Jurkat, Clone E6-1 (cell line): ENCODE measurements around the gene NPW. TPM values are rescaled to one million over a fixed set of nuclear protein-coding genes. Genes with fewer than 3 reads are reported as not detected.

Experiments used
- DNase-seq: peaks from one replicate; pipeline ENCODE4 v3.0.0-alpha.2; 2011; ENCODE audit warnings: low read depth, low spot score
- H3K4me3 ChIP-seq: 2 replicates; pipeline ENCODE4 v1.5.1; 2011; ENCODE audit warnings: mild to moderate bottlenecking, low read length, control low read depth, moderate library complexity
- polyA plus RNA-seq: library from polyadenylated mRNA; unstranded; fragments of >200 nt; gene quantifications from one replicate; pipeline ENCODE4 v1.2.1, GENCODE V29; 2012; ENCODE audit warnings: missing spikeins; ENCODE audit not compliant: insufficient read length, insufficient read depth

Gene NPW
- not detected for polyA plus RNA-seq

DNA sequence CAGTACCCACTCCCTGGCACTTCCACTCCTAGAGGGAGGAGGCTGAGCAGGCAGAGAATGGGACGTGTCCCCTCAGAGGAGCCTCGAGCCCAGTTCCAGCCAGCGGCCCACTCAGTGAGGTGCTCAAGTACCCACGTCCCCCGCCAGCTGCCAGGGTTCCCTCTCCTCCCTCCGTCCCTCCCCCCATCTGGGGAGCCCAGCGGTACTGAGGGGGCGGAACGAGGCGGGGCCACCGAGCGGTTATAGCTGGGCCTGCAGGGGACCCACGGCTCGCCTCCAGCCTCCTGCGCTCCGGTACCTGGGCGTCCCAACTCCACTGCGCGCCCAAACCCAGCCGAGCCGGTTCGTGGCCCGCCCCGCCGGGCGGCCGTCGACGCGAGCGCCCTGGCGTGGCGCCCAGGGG, at the start of gene NPW:
Gene NPW, plus strand, starts transcription at position 268 of the 403 bp plus-strand sequence.
- no peak for DNase-seq

DNA sequence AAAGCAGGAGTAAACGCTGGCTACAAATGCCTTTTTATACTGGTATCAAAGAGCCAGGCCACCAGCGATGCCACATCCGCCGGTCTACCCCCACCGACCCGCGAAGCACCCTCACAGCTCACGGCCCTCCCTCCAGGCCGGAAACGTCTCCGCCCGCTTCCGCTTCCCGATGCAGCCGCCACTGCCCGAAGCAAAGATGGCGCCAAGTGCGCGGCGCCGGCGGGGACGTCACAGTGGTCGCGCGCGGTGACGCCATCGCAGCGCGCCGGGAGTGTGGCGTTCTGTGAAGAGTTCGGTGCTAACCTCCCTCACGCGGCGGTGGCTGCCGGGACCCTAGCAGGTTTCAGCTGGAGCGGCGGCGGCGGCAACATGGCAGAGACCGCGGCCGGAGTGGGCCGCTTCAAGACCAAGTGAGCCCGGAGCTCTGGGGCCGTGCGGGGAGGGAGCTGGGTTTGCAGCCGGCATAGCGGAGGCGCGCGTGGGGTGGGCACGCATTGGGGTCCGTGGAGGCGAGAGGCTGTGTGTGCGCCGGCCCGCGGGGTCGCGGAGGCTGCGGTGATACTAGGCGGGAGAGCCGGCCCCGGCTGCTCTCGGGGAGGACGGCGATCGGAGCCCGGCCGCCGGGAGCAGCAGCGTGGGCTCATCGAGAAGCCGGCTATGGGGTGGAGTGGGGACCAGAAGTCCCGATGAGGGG, 47.6 kb upstream of the NPW start, which contains the start of gene TBL3:
Gene TBL3, plus strand, starts transcription at position 258 of the 694 bp plus-strand sequence. Its CDS starts 112 bp downstream, at position 370.
- peak; percentile 94 for DNase-seq
- peak within 1 kb of the TSS; percentile 86 for H3K4me3 ChIP-seq

More for the DNA sequence above, at the start of gene NPW:
- no peak within 1 kb of the TSS for H3K4me3 ChIP-seq

DNA sequence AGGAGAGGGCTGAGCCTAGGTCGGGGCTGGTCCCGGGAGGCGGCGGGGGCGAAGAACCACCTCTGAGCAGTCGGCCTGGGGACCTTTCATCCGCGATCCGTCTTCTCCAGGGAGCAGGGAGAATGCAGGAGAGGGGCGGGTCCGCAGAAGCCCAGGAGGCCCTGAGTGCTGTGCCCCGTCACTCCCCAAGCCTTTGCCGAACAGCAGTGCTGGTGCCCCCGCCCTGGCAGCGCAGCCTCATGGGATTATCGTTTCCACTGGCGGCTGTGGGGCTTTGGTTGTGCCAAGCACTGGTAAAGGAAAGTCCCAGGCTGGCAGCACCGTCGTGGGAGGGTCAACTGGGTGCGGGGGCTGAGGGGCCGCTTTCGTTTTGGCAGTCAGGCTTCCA, 47.1 kb upstream of the NPW start:
- H3K4me3 ChIP-seq, result peak overlapping the region; percentile 86
- DNase-seq, result no peak

DNA sequence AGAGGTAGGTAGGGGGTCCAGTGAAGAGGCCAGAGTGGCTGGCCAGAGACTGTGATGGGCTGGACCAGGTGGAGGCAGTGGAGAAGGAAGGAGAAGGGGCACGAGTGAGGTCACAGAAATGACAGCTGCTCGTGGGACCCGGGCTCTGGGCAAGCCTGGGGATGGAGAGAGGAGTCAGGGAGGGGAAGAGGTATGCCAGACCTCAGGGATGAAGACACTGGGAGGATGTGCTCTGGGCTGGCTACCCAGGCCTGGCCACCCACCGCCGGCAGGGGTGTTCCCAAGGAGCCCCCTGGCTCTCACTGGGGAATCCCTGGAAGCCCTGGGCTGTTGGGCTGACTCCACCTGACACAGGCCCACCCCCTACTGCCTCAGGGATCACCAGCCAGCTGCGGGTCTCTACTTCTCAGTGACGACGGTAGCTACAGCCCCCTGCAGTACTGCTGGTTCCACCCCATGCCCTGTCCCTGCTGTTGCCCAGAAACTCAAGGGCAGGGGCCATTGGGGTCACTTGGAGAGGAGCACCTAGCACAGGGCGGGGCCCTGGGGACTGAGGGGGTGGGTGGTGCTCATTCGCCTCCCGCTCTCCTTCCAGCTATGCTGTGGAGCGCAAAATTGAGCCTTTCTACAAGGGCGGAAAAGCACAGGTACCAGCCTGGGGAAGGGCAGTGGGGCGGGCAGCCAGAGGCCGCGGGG, 46.0 kb upstream of the NPW start:
- peak overlapping the region; percentile 86; the same call in 1 of the 2 replicates for H3K4me3 ChIP-seq

DNA sequence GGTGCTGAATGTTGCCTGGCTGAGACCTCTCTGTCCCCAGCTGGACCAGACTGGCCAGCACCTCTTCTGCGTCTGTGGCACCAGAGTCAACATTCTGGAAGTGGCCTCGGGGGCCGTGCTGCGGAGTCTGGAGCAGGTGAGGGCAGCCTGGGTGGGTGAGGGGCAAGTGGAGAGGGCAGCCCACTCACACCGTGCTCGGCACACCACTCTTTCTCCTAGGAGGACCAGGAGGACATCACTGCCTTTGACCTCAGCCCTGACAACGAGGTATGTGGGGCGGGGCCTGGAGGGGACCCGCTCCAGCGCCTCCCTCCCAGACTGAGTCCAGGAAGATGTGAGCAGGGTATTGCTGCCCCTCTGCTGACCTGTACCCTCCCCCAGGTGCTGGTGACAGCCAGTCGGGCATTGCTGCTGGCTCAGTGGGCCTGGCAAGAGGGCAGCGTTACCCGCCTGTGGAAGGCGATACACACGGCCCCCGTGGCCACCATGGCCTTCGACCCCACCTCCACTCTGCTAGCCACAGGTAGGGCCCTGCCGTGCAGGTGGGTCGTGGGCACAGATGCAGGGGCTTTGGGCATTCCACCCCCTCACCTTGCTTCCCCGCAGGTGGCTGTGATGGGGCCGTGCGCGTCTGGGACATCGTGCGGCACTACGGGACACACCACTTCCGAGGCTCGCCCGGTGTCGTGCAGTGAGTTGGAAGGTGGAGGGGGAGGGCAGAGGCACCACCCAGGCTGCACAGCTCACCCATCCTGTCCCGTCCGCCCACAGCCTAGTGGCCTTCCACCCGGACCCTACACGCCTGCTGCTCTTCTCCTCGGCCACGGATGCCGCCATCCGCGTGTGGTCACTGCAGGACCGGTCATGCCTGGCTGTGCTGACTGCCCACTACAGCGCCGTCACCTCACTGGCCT, 45.2 kb upstream of the NPW start:
- no peak overlapping the region for H3K4me3 ChIP-seq
- DNase-seq, result no peak

More for the DNA sequence above, 46.0 kb upstream of the NPW start:
- no peak for DNase-seq

DNA sequence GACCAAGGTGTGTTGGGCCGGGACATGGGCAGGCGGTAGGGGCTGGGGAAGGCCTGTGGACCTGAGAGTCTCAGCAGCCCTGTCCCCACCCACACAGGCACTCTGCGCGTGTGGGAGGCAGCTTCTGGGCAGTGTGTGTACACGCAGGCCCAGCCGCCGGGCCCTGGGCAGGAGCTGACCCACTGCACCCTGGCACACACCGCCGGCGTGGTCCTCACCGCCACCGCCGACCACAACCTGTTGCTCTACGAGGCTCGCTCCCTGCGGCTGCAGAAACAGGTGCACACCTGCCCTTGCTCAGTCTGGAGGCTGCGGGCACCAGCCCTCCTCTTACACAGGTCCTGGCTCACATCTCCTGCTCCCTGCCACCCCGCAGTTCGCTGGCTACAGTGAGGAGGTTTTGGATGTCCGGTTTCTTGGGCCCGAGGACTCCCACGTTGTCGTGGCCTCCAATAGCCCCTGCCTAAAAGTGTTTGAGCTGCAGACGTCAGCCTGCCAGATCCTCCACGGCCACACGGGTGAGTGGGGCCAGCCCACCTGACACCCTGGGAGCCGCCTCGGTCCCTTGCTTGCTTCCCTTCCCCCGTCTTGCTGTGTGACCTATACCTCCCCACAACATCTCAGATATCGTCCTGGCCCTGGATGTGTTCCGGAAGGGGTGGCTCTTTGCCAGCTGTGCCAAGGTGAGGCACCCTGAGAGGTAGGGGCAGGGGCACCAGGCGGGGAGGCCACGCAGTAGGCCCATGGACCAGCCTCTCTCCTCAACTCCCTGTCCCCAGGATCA, 44.0 kb upstream of the NPW start:
- DNase-seq, result no peak
- no peak overlapping the region for H3K4me3 ChIP-seq

DNA sequence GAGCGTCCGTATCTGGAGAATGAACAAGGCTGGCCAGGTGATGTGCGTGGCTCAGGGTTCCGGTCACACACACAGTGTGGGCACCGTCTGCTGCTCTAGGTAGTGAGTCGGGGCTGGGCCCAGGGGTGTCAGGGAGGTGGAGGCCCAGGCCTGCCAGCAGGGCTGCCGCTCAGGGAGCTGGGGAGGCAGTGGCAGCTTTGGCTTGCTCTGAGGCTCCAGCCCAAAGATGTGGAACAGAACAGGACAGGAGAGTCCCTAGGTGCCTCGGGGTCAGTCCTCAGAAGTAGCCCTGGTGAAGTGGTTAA, 43.4 kb upstream of the NPW start:
- DNase-seq, result no peak
- H3K4me3 ChIP-seq, result no peak overlapping the region

DNA sequence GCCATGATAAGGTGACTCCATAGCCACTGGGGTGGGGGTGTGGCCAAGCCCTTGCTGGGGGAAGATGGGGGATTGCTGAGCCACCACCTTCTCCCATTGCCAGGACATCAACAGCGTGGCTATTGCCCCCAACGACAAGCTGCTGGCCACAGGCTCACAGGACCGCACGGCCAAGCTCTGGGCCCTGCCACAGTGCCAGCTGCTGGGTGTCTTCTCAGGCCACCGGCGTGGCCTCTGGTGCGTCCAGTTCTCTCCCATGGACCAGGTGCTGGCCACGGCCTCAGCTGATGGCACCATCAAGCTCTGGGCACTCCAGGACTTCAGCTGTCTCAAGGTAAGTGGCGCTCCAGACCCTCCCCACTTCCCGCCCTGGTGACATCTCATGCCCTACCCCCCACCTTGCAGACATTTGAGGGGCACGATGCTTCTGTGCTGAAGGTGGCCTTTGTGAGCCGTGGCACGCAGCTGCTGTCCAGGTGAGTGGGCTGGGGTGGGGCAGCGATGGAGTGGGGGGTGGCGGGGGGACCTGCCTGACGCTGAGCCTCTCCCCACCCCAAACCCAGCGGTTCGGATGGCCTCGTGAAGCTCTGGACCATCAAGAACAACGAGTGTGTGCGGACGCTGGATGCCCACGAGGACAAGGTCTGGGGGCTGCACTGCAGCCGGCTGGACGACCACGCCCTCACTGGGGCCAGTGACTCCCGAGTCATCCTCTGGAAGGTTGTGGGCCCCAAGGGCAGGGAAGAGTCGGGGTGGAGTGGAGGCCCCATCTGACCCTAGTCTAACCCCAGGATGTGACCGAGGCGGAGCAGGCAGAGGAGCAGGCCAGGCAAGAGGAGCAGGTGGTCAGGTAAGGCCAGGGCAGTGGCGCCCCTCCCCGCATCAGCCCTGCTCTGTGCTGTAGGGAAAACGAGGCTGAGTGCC, 42.4 kb upstream of the NPW start:
- no peak for DNase-seq
- no peak overlapping the region for H3K4me3 ChIP-seq

DNA sequence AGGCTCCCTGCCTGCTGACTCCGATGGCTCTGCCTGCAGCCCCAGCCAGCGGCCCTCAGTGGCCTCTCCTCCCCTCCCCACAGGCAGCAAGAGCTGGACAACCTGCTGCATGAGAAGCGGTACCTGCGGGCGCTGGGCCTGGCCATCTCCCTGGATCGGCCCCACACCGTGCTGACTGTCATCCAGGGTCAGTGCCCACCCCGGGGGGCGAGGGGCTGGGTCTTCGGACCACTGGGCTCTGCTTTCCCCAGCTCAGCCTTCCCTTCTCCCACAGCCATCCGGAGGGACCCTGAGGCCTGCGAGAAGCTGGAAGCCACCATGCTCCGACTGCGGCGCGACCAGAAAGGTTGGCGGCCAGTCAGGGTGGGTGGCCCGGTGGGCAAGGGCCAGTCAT, 41.7 kb upstream of the NPW start:
- H3K4me3 ChIP-seq, result no peak overlapping the region
- DNase-seq, result no peak

DNA sequence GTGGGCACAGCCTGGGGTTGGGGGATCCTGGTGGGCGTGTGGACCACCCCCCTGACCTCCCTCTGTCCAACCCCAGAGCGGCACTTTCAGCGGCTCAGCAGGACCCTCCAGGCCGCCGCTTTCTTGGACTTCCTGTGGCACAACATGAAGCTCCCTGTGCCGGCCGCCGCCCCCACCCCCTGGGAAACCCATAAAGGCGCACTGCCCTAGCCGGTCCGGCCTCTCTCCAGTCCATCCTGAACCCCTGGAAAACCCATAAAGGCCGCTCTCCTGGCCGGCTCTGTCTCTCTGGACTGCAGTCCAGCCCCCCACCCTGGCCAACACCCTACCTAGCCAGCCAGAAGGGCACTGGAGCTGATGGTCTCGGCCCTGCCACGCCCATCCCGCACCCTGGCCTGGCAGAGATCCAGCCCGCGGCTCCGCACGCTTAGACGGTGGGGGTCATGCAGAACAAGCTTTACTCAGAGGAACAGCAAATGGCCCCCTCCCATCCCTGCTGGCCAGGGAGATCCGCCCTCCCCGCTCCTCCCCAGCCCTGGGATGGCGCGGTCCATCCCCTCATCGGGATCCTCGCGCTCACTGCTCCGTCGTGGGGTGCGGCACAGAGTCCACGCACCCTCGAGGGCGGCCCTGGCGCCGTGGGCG, 41.0 kb upstream of the NPW start:
- no peak for DNase-seq
- no peak overlapping the region for H3K4me3 ChIP-seq

DNA sequence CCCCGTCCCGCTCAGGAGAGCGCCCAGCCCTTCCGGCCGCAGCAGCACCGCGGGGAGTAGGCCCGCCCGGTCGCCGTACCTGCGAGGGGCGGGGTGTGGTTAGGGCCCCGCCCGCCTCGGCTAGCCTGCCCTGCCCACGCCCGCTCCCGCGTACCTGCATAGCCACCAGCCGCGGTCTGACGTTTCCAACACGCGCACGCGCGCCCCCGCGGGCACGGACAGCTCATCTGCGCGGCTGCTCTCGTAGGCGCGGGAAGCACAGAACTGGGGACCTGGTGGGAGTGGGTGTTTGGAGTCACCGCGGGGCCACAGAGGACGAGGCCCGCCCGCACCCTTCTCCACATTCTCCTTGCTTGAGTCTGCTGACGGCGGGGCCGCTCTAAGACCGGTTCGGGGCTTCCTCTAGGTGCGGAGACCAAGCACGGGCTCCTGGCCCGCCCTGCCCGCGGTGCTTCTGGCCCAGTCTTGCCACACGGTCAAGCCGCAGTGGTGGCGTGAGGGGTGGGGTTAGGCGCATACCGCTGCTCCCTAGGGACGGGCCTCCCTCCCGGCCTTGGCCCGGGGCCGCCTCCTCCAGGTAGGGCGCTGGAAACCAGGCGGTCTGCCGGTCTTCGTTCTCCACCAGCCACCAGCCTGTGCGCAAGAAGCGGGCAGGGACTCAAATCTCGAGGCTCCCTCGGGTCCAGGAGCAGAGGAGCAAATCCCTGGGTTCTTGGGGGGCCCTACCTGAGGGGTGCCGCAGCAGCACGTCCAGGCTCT, 40.1 kb upstream of the NPW start:
- no peak for DNase-seq
- no peak overlapping the region for H3K4me3 ChIP-seq

DNA sequence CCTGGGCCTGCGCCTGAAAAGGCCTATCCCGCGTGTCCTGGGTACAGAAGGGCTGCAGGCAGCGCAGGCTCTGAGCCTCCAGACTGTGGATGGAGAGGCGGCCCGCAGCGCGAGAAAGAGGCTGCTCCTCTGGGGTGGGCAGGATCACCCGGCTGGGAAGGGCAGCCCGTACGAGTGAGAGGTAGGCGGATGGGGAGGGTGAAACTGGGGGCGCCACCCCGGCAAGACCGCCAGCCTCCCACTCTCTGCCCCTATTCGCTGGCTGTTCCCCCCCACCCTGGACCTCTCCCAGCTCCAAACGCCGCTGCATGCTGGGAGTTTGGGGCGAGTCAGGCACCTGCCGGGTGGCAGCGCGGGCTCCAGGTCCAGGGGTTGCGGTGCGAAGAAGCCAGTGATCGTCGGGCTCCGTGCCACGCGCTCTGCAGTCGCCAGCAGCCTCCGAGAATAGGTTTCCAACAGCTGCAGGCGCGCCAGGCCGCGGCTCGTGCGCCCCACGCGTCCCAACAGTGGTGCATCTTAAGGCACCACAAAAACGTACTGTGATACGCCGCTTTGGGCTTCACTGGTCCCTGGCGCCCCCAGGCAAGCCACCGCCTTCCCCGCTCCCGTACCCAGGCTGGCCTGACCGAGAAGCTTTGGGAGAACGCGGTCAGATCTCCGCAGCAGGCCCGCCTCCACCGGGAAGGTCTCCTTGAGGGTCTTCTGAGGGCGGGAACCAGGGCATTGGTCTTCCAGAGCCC, 39.4 kb upstream of the NPW start:
- H3K4me3 ChIP-seq, result no peak overlapping the region
- DNase-seq, result no peak

DNA sequence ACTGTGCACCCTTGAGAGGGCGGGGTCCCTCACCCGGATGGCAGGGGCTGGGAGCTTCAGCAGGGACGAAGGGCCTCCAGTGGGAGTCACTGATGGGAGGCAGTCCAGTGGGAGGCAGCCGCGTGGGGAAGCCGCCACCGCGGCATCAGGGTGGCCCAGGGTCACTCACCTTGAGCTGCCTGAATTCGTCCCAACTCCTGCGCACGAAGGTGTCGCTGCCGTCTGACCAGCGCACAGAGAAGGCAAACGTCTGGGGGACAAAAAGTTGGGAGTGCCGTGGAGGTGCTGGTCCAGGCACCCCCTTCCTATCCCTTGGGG, 38.9 kb upstream of the NPW start:
- no peak overlapping the region for H3K4me3 ChIP-seq
- DNase-seq, result no peak

DNA sequence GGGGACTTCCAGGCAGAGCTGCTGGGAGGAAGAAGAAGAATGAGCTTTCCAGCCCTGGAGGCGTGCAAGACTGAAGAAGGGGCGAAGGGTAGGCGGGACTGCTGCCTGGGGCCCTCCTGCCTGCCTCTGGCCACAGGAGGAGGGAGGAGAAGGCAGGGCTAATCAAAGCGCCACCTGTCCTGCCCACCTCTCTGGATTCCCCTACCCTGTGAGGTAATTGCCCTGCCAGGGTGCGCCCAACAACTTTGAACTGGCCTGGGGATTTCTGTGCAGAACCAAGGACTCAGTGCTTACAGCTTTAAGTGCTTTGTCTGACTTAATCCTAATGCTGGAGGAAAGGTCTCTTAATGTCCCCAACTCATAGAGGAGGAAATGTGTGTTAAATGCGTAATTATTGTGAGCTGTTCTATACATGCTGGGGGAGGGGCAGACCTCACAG, 38.2 kb upstream of the NPW start, which contains the start of gene NOXO1:
Gene NOXO1, minus strand, starts transcription at position 72 of the 439 bp plus-strand sequence. CDS start 290 bp downstream, outside the sequence.
- no peak within 1 kb of the TSS for H3K4me3 ChIP-seq
- DNase-seq, result no peak

DNA sequence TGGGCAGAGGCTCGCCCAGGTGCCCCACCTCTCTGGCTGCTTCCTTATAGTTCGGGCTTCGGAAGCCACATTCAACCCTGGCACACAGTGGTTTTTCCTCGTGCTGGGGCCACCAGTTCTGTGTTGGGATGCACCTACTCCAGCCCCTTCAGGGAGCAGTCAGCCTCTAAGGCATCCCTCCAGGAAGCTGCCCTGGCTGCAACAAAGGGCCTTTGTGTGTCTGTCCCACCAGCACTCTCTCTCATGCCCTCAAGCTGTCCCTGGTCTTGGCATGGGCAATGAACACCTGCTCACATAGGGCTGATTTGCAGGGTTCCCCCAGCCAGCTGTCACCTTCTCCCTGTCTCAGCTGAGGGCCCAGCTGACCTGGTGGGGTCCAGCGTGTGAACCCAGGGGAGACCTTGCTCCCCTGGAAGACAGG, 37.6 kb upstream of the NPW start:
- no peak overlapping the region for H3K4me3 ChIP-seq
- DNase-seq, result no peak

DNA sequence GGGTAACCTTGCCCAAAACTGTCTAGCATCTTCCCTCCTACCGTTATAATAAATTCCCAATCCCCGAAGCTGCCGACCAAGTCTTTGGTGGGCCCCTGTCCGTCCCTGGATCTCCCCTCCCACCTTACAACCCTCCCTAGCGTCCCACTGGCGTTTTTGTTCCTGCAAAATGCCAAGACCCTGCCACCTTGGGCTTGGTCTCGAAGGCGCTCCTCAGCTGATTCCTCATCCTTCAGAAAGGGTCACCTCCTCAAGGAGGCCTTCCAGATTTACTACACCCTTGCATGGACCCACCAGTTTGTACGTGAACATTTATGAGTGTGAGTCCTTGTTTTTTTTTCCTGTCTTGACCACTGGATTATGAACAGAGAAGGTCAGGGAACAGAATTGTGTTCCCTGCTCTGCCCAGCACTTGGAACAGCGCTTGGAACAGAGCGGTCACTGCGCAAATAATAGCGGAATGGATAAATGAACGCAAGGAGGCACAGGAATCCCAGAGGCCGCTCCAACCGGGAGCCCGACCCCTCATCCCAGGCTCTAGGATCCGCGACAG, 36.5 kb upstream of the NPW start:
- no peak for DNase-seq
- H3K4me3 ChIP-seq, result peak overlapping the region; percentile 66
